Lower leg skin (tissue), 3 donors: ENCODE data around the gene KIF18A.

Experiments
- CTCF ChIP-seq, 3 donors: fragments of 450-650 bp; IDR thresholded peaks; one replicate each; pipeline ENCODE4 v1.5.1; 2016; ENCODE audit warnings: antibody characterized with exemption in 3 of 3, mild to moderate bottlenecking in 3 of 3, moderate library complexity in 2 of 3
- POLR2A ChIP-seq, 2 donors: fragments of 450-650 bp; IDR thresholded peaks; one replicate each; pipeline ENCODE4 v1.6.1; 2016 to 2017; ENCODE audit warnings: antibody characterized with exemption in 2 of 2, mild to moderate bottlenecking in 1 of 2, moderate library complexity in 1 of 2

- no peak for TF ChIP-seq CTCF (IDR thresholded peaks at IDR 0.05)
- no peak for TF ChIP-seq POLR2A (IDR thresholded peaks at IDR 0.05)
Measured at GRCh38 chr11:28105869-28106268, 2.1 kb downstream of the KIF18A start.
